Prostate gland (tissue), 2 donors: ENCODE data around the gene PLCB1.

Experiments
- POLR2AphosphoS5 ChIP-seq: sonication (generic); formaldehyde crosslinking; IDR thresholded peaks from one replicate; pipeline ENCODE4 v1.6.1; 2017; ENCODE audit warnings: antibody characterized with exemption
- TF ChIP-seq, protein P1 (sequence below), 4 experiments: fragments of 200-600 bp in 2 of 4; fragments of 450-650 bp in 2 of 4; sonication (generic) in 2 of 4; IDR thresholded peaks; 1 replicate in 3 of 4; 2 replicates in 1 of 4; pipeline ENCODE4 v1.5.1; 2016 to 2019; ENCODE audit warnings: antibody characterized with exemption in 4 of 4, mild to moderate bottlenecking in 2 of 4, moderate library complexity in 2 of 4

DNA sequence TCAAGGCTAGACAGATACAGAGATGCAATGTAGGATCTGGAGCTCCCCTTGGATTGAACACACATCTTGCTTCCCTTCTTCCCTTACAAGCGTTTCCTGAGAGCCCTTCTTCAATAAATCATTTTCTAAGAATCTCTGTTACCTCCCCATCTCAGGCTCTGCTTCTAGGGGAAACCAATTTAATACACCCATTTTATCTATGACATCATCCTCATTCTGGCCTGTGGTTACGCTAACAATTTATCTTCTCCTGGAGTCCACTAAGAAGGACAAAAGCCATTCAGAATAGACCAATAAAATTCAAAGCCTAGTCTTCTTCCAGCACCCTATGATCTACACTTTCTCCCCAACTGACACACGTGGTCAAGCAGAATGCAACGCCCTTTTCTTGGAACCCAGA is 390.1 kb downstream of the PLCB1 start:
- TF ChIP-seq, protein P1, sequence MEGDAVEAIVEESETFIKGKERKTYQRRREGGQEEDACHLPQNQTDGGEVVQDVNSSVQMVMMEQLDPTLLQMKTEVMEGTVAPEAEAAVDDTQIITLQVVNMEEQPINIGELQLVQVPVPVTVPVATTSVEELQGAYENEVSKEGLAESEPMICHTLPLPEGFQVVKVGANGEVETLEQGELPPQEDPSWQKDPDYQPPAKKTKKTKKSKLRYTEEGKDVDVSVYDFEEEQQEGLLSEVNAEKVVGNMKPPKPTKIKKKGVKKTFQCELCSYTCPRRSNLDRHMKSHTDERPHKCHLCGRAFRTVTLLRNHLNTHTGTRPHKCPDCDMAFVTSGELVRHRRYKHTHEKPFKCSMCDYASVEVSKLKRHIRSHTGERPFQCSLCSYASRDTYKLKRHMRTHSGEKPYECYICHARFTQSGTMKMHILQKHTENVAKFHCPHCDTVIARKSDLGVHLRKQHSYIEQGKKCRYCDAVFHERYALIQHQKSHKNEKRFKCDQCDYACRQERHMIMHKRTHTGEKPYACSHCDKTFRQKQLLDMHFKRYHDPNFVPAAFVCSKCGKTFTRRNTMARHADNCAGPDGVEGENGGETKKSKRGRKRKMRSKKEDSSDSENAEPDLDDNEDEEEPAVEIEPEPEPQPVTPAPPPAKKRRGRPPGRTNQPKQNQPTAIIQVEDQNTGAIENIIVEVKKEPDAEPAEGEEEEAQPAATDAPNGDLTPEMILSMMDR (IDR thresholded peaks at IDR 0.05), result no peak
- TF ChIP-seq POLR2AphosphoS5, result no peak
